Activated T-cell treated with anti-CD3 and anti-CD28 coated beads for 48 hours (primary cell): Measurements from ENCODE around the gene TECR.
A peak's percentile ranks its signal among the peaks of the same experiment; 100 is the strongest.
"Not testable (repeated sequence)": the region's sequence is repeated elsewhere in the genome, so short reads cannot be mapped to it uniquely, and the experiment has no call there.

Source experiments
- DNase-seq: peaks from one replicate; pipeline ENCODE4 v3.0.0-alpha.2; 2020; ENCODE audit warnings: low read depth

Gene TECR

GRCh38 chr19:14561249-14561648, 31.9 kb downstream of the TECR start:
- DNase-seq = no peak

GRCh38 chr19:14561847-14562351, 32.5 kb downstream of the TECR start:
- no peak for DNase-seq

GRCh38 chr19:14562660-14563589, 33.5 kb downstream of the TECR start:
- DNase-seq = no peak

- no peak for DNase-seq
These were observed 34.2 kb downstream of the TECR start for GRCh38 chr19:14563590-14563926.

- DNase-seq = peak; percentile 73
These were observed 34.7 kb downstream of the TECR start for GRCh38 chr19:14563989-14564651.

GRCh38 chr19:14564652-14565297, 35.4 kb downstream of the TECR start:
- DNase-seq = not testable (repeated sequence)

- no peak for DNase-seq
These were observed 35.9 kb downstream of the TECR start for GRCh38 chr19:14565298-14565679.

GRCh38 chr19:14565765-14566711, 36.6 kb downstream of the TECR start:
- no peak for DNase-seq

- DNase-seq = no peak
These were observed 37.3 kb downstream of the TECR start for GRCh38 chr19:14566712-14567077.

GRCh38 chr19:14567079-14567478, 37.7 kb downstream of the TECR start:
- DNase-seq = no peak

- no peak for DNase-seq
These were observed 41.6 kb downstream of the TECR start for GRCh38 chr19:14570864-14571527.

GRCh38 chr19:14571695-14572490, 42.5 kb downstream of the TECR start, which contains the start of gene NDUFB7:
TSS of gene NDUFB7 (minus strand) at chr19:14572066. CDS start at chr19:14572000, 66 bp downstream.
- peak; percentile 88 for DNase-seq

GRCh38 chr19:14575428-14575980, 46.1 kb downstream of the TECR start:
- DNase-seq = no peak

GRCh38 chr19:14576363-14576762, 47.0 kb downstream of the TECR start:
- DNase-seq = no peak

GRCh38 chr19:14577264-14577663, 47.9 kb downstream of the TECR start:
- DNase-seq = no peak

- DNase-seq = no peak
These were observed 48.6 kb downstream of the TECR start for GRCh38 chr19:14577885-14578427.

GRCh38 chr19:14580623-14581237, 51.3 kb downstream of the TECR start:
- DNase-seq = peak; percentile 58

- DNase-seq = no peak
These were observed 53.5 kb downstream of the TECR start, which contains the start of gene CLEC17A for GRCh38 chr19:14582894-14583340. TSS of gene CLEC17A (plus strand) at chr19:14583084. CDS start at chr19:14583161, 77 bp downstream.

- DNase-seq = not testable (repeated sequence)
These were observed 55.0 kb downstream of the TECR start for GRCh38 chr19:14584372-14584771.
